GM12872 (cell line): ENCODE data around the gene IPCEF1.

Source experiments
- TF ChIP-seq, protein P1 (sequence below): IDR thresholded peaks from 3 replicates; pipeline ENCODE4 v1.5.1; 2011; ENCODE audit warnings: low read depth, mild to moderate bottlenecking, low read length, moderate library complexity; ENCODE audit not compliant: insufficient read depth

IPCEF1 gene

DNA sequence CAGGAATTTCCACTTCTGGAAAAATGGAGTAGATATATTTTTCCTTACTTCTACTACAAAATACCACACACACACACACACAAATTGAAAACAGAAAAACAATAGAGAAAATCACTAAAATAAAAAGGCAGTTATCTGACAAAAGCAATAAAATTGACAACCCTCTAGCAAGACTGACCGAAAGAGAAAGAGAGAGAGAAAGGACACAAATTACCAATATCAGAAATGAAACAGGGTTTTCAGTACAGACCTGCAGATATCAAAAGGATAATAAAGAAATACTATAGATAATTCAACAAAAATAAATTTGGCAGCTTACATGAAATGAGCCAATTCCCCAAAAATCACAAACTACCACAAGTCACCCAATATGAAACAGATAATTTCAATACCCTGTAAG is 212.8 kb downstream of the IPCEF1 start:
- TF ChIP-seq, protein P1, sequence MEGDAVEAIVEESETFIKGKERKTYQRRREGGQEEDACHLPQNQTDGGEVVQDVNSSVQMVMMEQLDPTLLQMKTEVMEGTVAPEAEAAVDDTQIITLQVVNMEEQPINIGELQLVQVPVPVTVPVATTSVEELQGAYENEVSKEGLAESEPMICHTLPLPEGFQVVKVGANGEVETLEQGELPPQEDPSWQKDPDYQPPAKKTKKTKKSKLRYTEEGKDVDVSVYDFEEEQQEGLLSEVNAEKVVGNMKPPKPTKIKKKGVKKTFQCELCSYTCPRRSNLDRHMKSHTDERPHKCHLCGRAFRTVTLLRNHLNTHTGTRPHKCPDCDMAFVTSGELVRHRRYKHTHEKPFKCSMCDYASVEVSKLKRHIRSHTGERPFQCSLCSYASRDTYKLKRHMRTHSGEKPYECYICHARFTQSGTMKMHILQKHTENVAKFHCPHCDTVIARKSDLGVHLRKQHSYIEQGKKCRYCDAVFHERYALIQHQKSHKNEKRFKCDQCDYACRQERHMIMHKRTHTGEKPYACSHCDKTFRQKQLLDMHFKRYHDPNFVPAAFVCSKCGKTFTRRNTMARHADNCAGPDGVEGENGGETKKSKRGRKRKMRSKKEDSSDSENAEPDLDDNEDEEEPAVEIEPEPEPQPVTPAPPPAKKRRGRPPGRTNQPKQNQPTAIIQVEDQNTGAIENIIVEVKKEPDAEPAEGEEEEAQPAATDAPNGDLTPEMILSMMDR: no peak

DNA sequence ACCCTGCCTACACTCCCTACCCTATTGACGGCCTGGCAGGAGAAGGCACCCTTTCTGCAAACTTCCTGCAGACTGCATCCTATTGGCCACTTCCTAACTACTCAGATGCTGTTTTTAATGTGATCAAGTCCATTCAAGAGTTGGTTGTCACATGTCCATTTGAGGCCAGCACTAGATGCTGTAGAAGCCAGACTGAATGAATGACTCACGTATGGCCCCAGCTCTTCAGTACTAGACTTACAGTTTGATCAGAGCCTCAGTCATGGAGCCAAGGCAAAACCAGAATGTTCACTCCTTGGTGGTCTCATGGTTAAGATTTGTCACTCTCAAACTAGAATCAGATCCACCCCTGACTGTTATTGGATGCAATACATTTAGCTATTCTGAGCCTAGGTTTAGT is 215.9 kb downstream of the IPCEF1 start:
- TF ChIP-seq, protein P1: 0 out of 3 replicates have a peak, but pooled peaks have one; percentile 26

GRCh38 chr6:154139892-154140291 is 216.7 kb downstream of the IPCEF1 start:
- TF ChIP-seq, protein P1: no peak

GRCh38 chr6:154138793-154139192 is 217.8 kb downstream of the IPCEF1 start:
- TF ChIP-seq, protein P1: no peak

GRCh38 chr6:154134471-154135147 is 222.0 kb downstream of the IPCEF1 start:
- TF ChIP-seq, protein P1: no peak

- TF ChIP-seq, protein P1: no peak
These were observed 228.9 kb downstream of the IPCEF1 start for GRCh38 chr6:154127657-154128056.

DNA sequence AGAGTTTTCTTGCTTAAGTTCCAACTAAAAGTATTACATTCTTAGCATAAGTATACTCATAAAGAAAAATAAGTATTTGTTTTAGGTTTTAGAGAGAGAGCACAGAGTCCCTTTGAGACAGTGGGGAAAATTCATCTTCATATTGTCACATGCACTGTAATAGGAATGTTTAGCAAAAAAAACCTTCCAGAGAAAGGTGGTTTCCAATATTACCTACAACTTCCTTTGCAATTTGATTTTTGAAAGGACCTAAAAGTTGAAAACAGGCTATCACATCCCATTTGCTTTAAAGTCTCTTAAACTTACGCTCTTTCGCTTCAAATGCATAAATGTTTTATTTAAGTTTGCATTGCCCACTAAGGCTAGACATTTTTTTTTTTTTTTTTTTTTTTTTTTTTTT is 231.2 kb downstream of the IPCEF1 start:
- TF ChIP-seq, protein P1: no peak
